ENCODE results near the gene TSPAN15. TPM values are rescaled to one million over a fixed set of nuclear protein-coding genes. Genes with fewer than 3 reads are reported as not detected.

Gene TSPAN15
- total and polyA plus RNA-seq, 2 experiments from 2014 or later, result 6.6 to 10.1 TPM

- TF ChIP-seq ZNF462 (CRISPR knock-in tag; IDR thresholded peaks at IDR 0.05), result no peak
Measured at GRCh38 chr10:69538461-69538860, 87.2 kb downstream of the TSPAN15 start (continued).

GRCh38 chr10:69541463-69541862 is 90.2 kb downstream of the TSPAN15 start:
- no peak overlapping the region for H3K4me2 ChIP-seq
- H3K4me1 ChIP-seq (ENCODE audit: insufficient read depth), result no peaks in the 10 kb centered on the region
- no peak overlapping the region for H3K27ac ChIP-seq (ENCODE audit: low read depth)
- Mint-ChIP-seq H3K27me3 (ENCODE audit: insufficient read depth, low read depth, poor library complexity) (peaks cover 11% of the 10 kb centered on the region), H3K4me1 (no peaks in the 10 kb centered on the region), H3K36me3 (ENCODE audit: low read depth) (peaks cover 24% of the 10 kb centered on the region), H3K27ac (no peak overlapping the region), H3K4me3 (no peak overlapping the region), H3K9me3 (peaks cover 59% of the 10 kb centered on the region)
- H3K4me3 ChIP-seq, result no peak overlapping the region
- H2AFZ ChIP-seq, result no peak overlapping the region
- H3K27me3 ChIP-seq (ENCODE audit: insufficient read depth), result no peaks in the 10 kb centered on the region
- no peaks in the 10 kb centered on the region for H3F3A ChIP-seq (replicated peaks; ENCODE audit: low read depth)
- H3K79me2 ChIP-seq (replicated peaks; ENCODE audit: insufficient read depth), result no peaks in the 10 kb centered on the region
- no peaks in the 10 kb centered on the region for H3K36me3 ChIP-seq (ENCODE audit: insufficient read depth)
- no peak for DNase-seq (ENCODE audit: low spot score)
- ATAC-seq, result no peak
- 0 out of 2 replicates have a peak, but pooled peaks cover 5% of the 10 kb centered on the region for H3K9me2 ChIP-seq (ENCODE audit: insufficient read depth)
- H4K20me1 ChIP-seq (replicated peaks; ENCODE audit: insufficient read depth), result no peaks in the 10 kb centered on the region
- TF ChIP-seq ZNF331 (CRISPR knock-in tag; IDR thresholded peaks at IDR 0.05; ENCODE audit: low read depth) (no peak), STAT1 (IDR thresholded peaks at IDR 0.05; ENCODE audit: unreplicated experiment) (no peak), EZH2 (IDR thresholded peaks at IDR 0.05; ENCODE audit: low read depth, unreplicated experiment) (no peak), ZNF462 (CRISPR knock-in tag; IDR thresholded peaks at IDR 0.05) (no peak), ZNF114 (CRISPR knock-in tag; IDR thresholded peaks at IDR 0.05) (no peak), REST (IDR thresholded peaks at IDR 0.05; ENCODE audit: unreplicated experiment) (no peak)

Measured in GM23338 (cell line).